HG02884 (cell line): ENCODE results near the gene KDM4B.
"Not testable (repeated sequence)": the region's sequence is repeated elsewhere in the genome, so short reads cannot be mapped to it uniquely, and the experiment has no call there.

Experiments
- ATAC-seq: cut with Tn5 transposase; IDR thresholded peaks from one replicate; pipeline ENCODE4 v1.9.1; 2021; ENCODE audit warnings: mild to moderate bottlenecking, moderate library complexity; ENCODE audit not compliant: unreplicated experiment

KDM4B gene

GRCh38 chr19:5160158-5160795 lies 191.4 kb downstream of the KDM4B start:
- not testable (repeated sequence) for ATAC-seq

GRCh38 chr19:5164845-5165696 lies 196.2 kb downstream of the KDM4B start:
- not testable (repeated sequence) for ATAC-seq

GRCh38 chr19:5165697-5166019 lies 196.7 kb downstream of the KDM4B start:
- ATAC-seq = no peak

- no peak for ATAC-seq
Observed at GRCh38 chr19:5166262-5166661, 197.3 kb downstream of the KDM4B start.

- no peak for ATAC-seq
Observed at GRCh38 chr19:5170329-5170745, 201.4 kb downstream of the KDM4B start.

- no peak for ATAC-seq
Observed at GRCh38 chr19:5171711-5172110, 202.8 kb downstream of the KDM4B start.

- ATAC-seq = no peak
Observed at GRCh38 chr19:5172859-5173630, 204.1 kb downstream of the KDM4B start.

GRCh38 chr19:5173993-5174392 lies 205.1 kb downstream of the KDM4B start:
- no peak for ATAC-seq

- ATAC-seq = no peak
Observed at GRCh38 chr19:5177745-5178450, 209.0 kb downstream of the KDM4B start.

- no peak for ATAC-seq
Observed at GRCh38 chr19:5178841-5179240, 209.9 kb downstream of the KDM4B start.

GRCh38 chr19:5179256-5179655 lies 210.3 kb downstream of the KDM4B start:
- no peak for ATAC-seq

GRCh38 chr19:5181329-5181728 lies 212.4 kb downstream of the KDM4B start:
- ATAC-seq = no peak

- no peak for ATAC-seq
Observed at GRCh38 chr19:5182751-5183150, 213.8 kb downstream of the KDM4B start.

GRCh38 chr19:5183616-5184015 lies 214.7 kb downstream of the KDM4B start:
- no peak for ATAC-seq

- ATAC-seq = no peak
Observed at GRCh38 chr19:5184930-5185329, 216.0 kb downstream of the KDM4B start.

- no peak for ATAC-seq
Observed at GRCh38 chr19:5186293-5187050, 217.6 kb downstream of the KDM4B start.

GRCh38 chr19:5188548-5189317 lies 219.8 kb downstream of the KDM4B start:
- no peak for ATAC-seq

GRCh38 chr19:5189318-5189607 lies 220.3 kb downstream of the KDM4B start:
- no peak for ATAC-seq

GRCh38 chr19:5191091-5191490 lies 222.2 kb downstream of the KDM4B start:
- ATAC-seq = no peak

- ATAC-seq = no peak
Observed at GRCh38 chr19:5192568-5192967, 223.7 kb downstream of the KDM4B start.
